ENCODE results near the gene WNT2. TPM values are rescaled to one million over a fixed set of nuclear protein-coding genes. Genes with fewer than 3 reads are reported as not detected.

The WNT2 gene
- total RNA-seq, 1 experiment from 2014 or later, result not detected

DNA sequence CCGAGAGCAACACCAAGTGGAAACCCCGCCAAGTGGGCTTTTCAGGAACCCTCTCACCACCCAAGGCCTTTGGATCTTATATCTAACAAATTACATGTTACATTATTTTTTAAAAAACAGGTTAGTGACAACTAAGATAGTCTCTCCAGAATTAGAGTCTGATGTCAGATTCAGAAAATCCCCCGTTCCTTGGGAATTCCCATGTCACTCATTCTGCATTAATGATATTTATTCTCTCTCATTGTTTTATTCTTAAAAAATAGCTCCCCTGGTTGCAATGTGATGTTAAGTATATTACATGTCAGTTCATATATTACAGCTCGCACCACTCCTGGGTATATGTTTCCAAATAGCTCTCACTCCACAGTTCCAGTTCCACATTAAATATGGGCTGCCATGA, 81.8 kb downstream of the WNT2 start:
- H4K20me1 ChIP-seq (ENCODE audit: insufficient read depth), result no peaks in the 10 kb centered on the region
- POLR2A ChIA-PET (ENCODE audit: unreplicated experiment), result no interaction called here
- H2AFZ ChIP-seq, result no peak overlapping the region
- H3K4me2 ChIP-seq, result no peak overlapping the region
- no peaks in the 10 kb centered on the region for H3F3A ChIP-seq (ENCODE audit: insufficient read depth, low read depth)
- H3K9me2 ChIP-seq (ENCODE audit: insufficient read depth), result no peaks in the 10 kb centered on the region
- no peak overlapping the region for H3K4me3 ChIP-seq
- no peak overlapping the region for H3K27ac ChIP-seq
- intact Hi-C loops (cut with micrococcal nuclease; ENCODE audit: unreplicated experiment), result no loop called here
- no peak for TF ChIP-seq EZH2 (IDR thresholded peaks at IDR 0.05; ENCODE audit: low read depth)
- TF ChIP-seq, protein P1, sequence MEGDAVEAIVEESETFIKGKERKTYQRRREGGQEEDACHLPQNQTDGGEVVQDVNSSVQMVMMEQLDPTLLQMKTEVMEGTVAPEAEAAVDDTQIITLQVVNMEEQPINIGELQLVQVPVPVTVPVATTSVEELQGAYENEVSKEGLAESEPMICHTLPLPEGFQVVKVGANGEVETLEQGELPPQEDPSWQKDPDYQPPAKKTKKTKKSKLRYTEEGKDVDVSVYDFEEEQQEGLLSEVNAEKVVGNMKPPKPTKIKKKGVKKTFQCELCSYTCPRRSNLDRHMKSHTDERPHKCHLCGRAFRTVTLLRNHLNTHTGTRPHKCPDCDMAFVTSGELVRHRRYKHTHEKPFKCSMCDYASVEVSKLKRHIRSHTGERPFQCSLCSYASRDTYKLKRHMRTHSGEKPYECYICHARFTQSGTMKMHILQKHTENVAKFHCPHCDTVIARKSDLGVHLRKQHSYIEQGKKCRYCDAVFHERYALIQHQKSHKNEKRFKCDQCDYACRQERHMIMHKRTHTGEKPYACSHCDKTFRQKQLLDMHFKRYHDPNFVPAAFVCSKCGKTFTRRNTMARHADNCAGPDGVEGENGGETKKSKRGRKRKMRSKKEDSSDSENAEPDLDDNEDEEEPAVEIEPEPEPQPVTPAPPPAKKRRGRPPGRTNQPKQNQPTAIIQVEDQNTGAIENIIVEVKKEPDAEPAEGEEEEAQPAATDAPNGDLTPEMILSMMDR (conservative IDR thresholded peaks at IDR 0.05), result no peak
- no TSS peak for BruUV-seq (replicated peaks)
- no peaks in the 10 kb centered on the region for H3K9me3 ChIP-seq (ENCODE audit: insufficient read depth, low read depth)
- no peaks in the 10 kb centered on the region for H3K27me3 ChIP-seq (ENCODE audit: insufficient read depth, low read depth)
- CTCF ChIA-PET, result no interaction called here
- no peaks in the 10 kb centered on the region for H3K36me3 ChIP-seq (ENCODE audit: low read depth)
- H3K4me1 ChIP-seq (replicated peaks; ENCODE audit: insufficient read depth), result no peaks in the 10 kb centered on the region
- DNase-seq, result no peak
- H3K79me2 ChIP-seq (ENCODE audit: low read depth), result no peaks in the 10 kb centered on the region

DNA sequence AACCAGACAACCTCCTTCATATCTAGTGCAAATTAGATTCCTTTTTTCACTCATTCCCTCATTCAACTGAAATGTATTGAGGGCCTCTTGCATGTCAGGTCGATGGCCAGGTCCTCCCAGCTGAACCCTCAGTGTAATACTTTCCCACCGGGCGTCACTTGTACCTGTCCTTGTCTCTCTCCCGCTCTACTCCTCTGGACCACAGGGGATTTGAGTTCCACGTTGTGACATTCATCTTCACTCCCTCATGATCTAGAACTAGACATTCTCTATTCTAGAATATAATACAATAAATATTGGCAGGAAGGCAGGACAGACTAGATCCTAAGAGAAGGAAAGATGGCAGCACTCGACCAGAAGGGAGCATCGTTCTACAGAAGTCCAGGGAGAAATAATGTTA, 83.9 kb downstream of the WNT2 start:
- Histone ChIP-seq H3K4me3 (no peak overlapping the region), H3K79me2 (ENCODE audit: low read depth) (no peaks in the 10 kb centered on the region), H2AFZ (no peak overlapping the region), H3K36me3 (ENCODE audit: low read depth) (no peaks in the 10 kb centered on the region), H3K9me2 (ENCODE audit: insufficient read depth) (no peaks in the 10 kb centered on the region), H3K27me3 (ENCODE audit: insufficient read depth, low read depth) (no peaks in the 10 kb centered on the region), H3K4me1 (replicated peaks; ENCODE audit: insufficient read depth) (no peaks in the 10 kb centered on the region), H4K20me1 (ENCODE audit: insufficient read depth) (no peaks in the 10 kb centered on the region), H3K9me3 (ENCODE audit: insufficient read depth, low read depth) (no peaks in the 10 kb centered on the region), H3K27ac (no peak overlapping the region), H3F3A (ENCODE audit: insufficient read depth, low read depth) (no peaks in the 10 kb centered on the region), H3K4me2 (no peak overlapping the region)
- DNase-seq, result no peak
- intact Hi-C loops (cut with micrococcal nuclease; ENCODE audit: unreplicated experiment), result no loop called here
- ChIA-PET CTCF (no interaction called here), POLR2A (ENCODE audit: unreplicated experiment) (no interaction called here)
- BruUV-seq (replicated peaks), result no TSS peak
- TF ChIP-seq, protein P1 (conservative IDR thresholded peaks at IDR 0.05), result no peak
- no peak for TF ChIP-seq EZH2 (IDR thresholded peaks at IDR 0.05; ENCODE audit: low read depth)

DNA sequence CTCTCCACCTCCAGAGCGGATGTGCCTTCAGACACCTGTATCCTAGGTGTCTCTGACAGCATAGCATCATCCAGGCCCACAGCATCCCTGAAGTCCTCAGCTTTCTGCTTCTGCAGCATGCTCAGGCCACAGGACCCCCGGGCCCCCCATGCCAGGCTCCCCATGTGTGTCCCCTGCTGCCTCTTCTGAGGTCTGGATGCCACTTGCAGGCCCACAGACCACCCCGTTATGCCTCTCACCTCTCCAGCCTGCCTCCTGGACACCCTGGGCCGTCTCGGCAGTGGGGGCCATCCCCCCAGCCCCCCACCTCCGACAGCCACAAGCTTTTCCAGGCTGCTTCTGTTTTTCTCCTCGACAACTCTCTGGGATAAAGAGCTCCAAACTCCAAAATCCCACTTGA, 84.4 kb downstream of the WNT2 start:
- H3K4me3 ChIP-seq, result no peak overlapping the region
- H3F3A ChIP-seq (ENCODE audit: insufficient read depth, low read depth), result no peaks in the 10 kb centered on the region
- H3K9me3 ChIP-seq (ENCODE audit: insufficient read depth, low read depth), result no peaks in the 10 kb centered on the region
- no peak for DNase-seq
- no peaks in the 10 kb centered on the region for H3K79me2 ChIP-seq (ENCODE audit: low read depth)
- no peak overlapping the region for H2AFZ ChIP-seq
- H3K27ac ChIP-seq, result no peak overlapping the region
- intact Hi-C loops (cut with micrococcal nuclease; ENCODE audit: unreplicated experiment), result no loop called here
- no peaks in the 10 kb centered on the region for H3K4me1 ChIP-seq (replicated peaks; ENCODE audit: insufficient read depth)
- H3K27me3 ChIP-seq (ENCODE audit: insufficient read depth, low read depth), result no peaks in the 10 kb centered on the region
- no peaks in the 10 kb centered on the region for H3K36me3 ChIP-seq (ENCODE audit: low read depth)
- no TSS peak for BruUV-seq (replicated peaks)
- CTCF ChIA-PET, result no interaction called here
- TF ChIP-seq, protein P1 (conservative IDR thresholded peaks at IDR 0.05), result no peak
- no peak for TF ChIP-seq EZH2 (IDR thresholded peaks at IDR 0.05; ENCODE audit: low read depth)
- H3K4me2 ChIP-seq, result no peak overlapping the region
- no peaks in the 10 kb centered on the region for H3K9me2 ChIP-seq (ENCODE audit: insufficient read depth)
- no peaks in the 10 kb centered on the region for H4K20me1 ChIP-seq (ENCODE audit: insufficient read depth)
- POLR2A ChIA-PET (ENCODE audit: unreplicated experiment), result no interaction called here
